ENCODE results near the gene PLEKHH1. TPM values are rescaled to one million over a fixed set of nuclear protein-coding genes. Genes with fewer than 3 reads are reported as not detected.

PLEKHH1 gene
- total RNA-seq: 0.33 and 0.77 TPM in 2 replicates
- polyA plus RNA-seq: 0.10 and 0.71 TPM in 2 replicates
- 0.21 TPM in 2 replicates for polyA plus RNA-seq (2012)
- 0.16 and 4.9 TPM in 2 replicates for polyA minus RNA-seq (ENCODE audit: low replicate concordance)

DNA sequence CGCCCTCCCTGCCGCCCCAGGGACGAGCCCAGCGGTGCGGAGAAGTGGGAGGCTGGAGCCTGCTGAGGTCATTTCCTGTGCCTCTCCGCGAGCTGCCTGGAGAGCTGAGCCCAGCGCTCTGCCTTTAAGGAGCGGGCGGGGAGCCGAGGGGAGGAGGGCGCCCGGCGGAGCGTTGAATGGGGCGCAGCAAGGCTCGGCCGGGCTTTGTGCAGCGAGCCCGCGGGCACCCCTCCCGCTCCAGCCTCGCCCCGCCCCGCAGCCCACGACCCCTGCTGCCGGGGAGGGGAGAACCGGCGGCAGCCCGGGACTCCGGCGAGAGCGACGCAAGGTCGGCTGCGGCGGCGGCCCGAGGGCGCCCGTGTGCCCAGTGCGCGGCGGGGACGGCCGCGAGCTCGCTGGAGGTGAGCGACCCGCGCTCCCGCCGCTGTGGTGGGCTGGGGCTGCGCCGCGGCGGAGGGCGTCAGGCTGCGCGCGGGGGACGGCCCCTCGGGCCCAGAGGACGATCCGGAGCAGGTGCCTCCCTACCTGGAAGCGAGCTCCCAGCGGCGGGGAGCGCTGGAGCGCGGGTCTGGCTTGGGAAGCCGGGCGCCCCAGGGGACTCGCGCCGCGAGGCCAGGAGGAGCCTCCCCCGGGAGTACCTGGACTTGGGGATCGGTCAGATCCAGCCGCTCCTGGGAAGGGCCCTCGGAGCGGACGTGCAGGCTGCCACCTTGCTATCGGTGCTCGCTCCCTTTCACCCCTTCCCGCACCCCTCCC lies at the start of gene PLEKHH1:
Gene PLEKHH1 (plus strand): TSS at position 293 of the 756 bp plus-strand sequence. CDS start 8,578 bp downstream, outside the sequence.
- H3K27me3 ChIP-seq (ENCODE audit: control insufficient read depth, insufficient read depth, low read length): peaks cover 6% of the 10 kb centered on the region
- H3K9ac ChIP-seq (ENCODE audit: insufficient read depth, low read length): peak within 1 kb of the TSS; percentile 32
- peak within 1 kb of the TSS; percentile 48 to 62 (median 60) for H3K4me3 ChIP-seq (replicated peaks in 1 of 4; ENCODE audit: control extremely low read depth in 1 of 4, insufficient read depth in 1 of 4, low read depth in 3 of 4, low read length in 4 of 4)
- TF ChIP-seq EZH2 (IDR thresholded peaks at IDR 0.05; ENCODE audit: low read length, missing control alignments): no peak
- TF ChIP-seq, protein P1, sequence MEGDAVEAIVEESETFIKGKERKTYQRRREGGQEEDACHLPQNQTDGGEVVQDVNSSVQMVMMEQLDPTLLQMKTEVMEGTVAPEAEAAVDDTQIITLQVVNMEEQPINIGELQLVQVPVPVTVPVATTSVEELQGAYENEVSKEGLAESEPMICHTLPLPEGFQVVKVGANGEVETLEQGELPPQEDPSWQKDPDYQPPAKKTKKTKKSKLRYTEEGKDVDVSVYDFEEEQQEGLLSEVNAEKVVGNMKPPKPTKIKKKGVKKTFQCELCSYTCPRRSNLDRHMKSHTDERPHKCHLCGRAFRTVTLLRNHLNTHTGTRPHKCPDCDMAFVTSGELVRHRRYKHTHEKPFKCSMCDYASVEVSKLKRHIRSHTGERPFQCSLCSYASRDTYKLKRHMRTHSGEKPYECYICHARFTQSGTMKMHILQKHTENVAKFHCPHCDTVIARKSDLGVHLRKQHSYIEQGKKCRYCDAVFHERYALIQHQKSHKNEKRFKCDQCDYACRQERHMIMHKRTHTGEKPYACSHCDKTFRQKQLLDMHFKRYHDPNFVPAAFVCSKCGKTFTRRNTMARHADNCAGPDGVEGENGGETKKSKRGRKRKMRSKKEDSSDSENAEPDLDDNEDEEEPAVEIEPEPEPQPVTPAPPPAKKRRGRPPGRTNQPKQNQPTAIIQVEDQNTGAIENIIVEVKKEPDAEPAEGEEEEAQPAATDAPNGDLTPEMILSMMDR (conservative IDR thresholded peaks at IDR 0.05 in 1 of 2, IDR thresholded peaks at IDR 0.05 in 1 of 2; ENCODE audit: low read depth in 1 of 2, low read length in 2 of 2): no peak
- DNase-seq (ENCODE audit: low read depth in 2 of 2): peak; percentile 51 to 78
- H3K9me3 ChIP-seq (ENCODE audit: control insufficient read depth, insufficient read depth, low read depth, low read length): no peaks in the 10 kb centered on the region
- H4K20me1 ChIP-seq (ENCODE audit: control insufficient read depth, extremely low read depth, insufficient read depth, low read length): no peaks in the 10 kb centered on the region
- no peaks in the 10 kb centered on the region for H3K79me2 ChIP-seq (ENCODE audit: control insufficient read depth, insufficient read depth, low read length)
- H3K36me3 ChIP-seq (ENCODE audit: control insufficient read depth, insufficient read depth, low read length): no peaks in the 10 kb centered on the region
- no peaks in the 10 kb centered on the region for H3K4me1 ChIP-seq (ENCODE audit: control insufficient read depth, extremely low read depth, insufficient read depth, low read length)
- H2AFZ ChIP-seq (ENCODE audit: low read length): peak within 1 kb of the TSS; percentile 74
- peak within 1 kb of the TSS; percentile 92 for H3K4me2 ChIP-seq (ENCODE audit: extremely low read depth, insufficient read depth, low read length)
- H3K27ac ChIP-seq (ENCODE audit: insufficient read depth, low read length): no peak within 1 kb of the TSS

DNA sequence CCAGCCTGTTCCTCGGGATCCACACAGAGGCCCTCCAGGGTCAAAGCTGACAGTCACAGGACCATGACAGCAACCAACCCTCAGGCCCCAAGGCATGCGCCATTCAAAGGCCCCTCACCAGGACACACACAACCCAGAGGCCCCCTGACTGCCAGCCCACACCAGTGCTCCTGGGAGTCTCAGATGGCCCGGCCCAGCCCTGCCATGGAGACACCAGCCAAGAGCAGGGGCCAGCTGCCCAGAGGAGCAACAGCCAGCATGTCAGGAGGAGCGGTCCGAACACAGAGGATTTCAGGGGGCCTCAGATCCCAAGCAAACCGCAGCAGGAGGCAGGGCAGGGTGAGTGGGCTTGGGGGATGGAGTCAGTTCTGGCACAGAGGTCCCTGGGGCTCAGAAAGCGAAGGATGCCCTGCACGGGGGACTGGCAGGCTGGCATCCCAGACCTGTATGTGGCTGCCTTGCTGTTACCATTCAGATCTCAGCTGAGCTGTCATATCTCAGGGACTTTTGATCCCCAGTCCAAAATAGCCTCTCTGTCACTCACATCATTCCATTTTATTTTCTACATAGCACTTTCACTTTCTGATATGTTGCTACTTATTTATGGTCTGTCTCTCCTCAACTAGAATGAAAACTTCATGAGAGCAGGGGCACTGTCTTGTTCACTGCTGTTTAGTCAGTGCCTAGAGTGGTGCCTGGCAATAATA lies 49.4 kb upstream of the PLEKHH1 start:
- H4K20me1 ChIP-seq (ENCODE audit: control insufficient read depth, extremely low read depth, insufficient read depth, low read length): no peaks in the 10 kb centered on the region
- no peak for DNase-seq (ENCODE audit: low read depth in 2 of 2)
- no peak overlapping the region for H3K9ac ChIP-seq (ENCODE audit: insufficient read depth, low read length)
- H3K27ac ChIP-seq (ENCODE audit: insufficient read depth, low read length): no peak overlapping the region
- no peak overlapping the region for H3K4me3 ChIP-seq (replicated peaks in 1 of 4; ENCODE audit: control extremely low read depth in 1 of 4, insufficient read depth in 1 of 4, low read depth in 3 of 4, low read length in 4 of 4)
- H3K4me1 ChIP-seq (ENCODE audit: control insufficient read depth, extremely low read depth, insufficient read depth, low read length): no peaks in the 10 kb centered on the region
- H3K79me2 ChIP-seq (ENCODE audit: control insufficient read depth, insufficient read depth, low read length): no peaks in the 10 kb centered on the region
- no peaks in the 10 kb centered on the region for H3K36me3 ChIP-seq (ENCODE audit: control insufficient read depth, insufficient read depth, low read length)
- no peak overlapping the region for H2AFZ ChIP-seq (ENCODE audit: low read length)
- H3K27me3 ChIP-seq (ENCODE audit: control insufficient read depth, insufficient read depth, low read length): no peaks in the 10 kb centered on the region
- no peak overlapping the region for H3K4me2 ChIP-seq (ENCODE audit: extremely low read depth, insufficient read depth, low read length)
- no peaks in the 10 kb centered on the region for H3K9me3 ChIP-seq (ENCODE audit: control insufficient read depth, insufficient read depth, low read depth, low read length)
- TF ChIP-seq, protein P1 (conservative IDR thresholded peaks at IDR 0.05 in 1 of 2, IDR thresholded peaks at IDR 0.05 in 1 of 2; ENCODE audit: low read depth in 1 of 2, low read length in 2 of 2): no peak
- TF ChIP-seq EZH2 (IDR thresholded peaks at IDR 0.05; ENCODE audit: low read length, missing control alignments): no peak

DNA sequence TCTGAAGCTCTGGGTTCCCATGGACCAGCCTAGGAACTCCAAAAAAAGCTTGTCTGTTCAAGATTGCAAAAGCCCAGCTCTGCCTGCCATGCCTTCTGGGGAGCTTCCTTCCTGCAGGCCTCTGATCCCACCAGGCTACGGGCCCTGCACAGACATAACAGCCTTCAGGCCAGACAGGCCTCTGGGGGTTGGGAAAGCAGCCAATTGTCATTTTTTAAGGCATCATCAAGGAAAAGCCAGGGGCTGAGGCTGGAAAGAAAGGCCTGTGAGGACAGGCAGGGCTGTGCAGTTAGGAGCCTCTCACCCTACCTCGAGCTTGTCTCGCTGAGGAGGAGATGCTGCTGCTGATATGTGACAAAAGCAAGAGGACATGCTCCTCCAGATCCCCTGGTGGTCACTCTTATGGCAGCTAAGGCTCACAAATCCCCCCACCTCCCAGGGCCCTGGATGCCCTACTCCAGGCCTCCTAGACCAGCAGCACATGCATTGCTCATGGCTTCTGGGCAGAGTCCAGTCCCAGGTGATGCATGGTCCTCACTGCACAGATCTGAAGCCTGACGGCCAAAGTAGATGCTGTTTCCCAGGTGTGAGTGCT lies 47.5 kb upstream of the PLEKHH1 start:
- Histone ChIP-seq H3K4me3 (replicated peaks in 1 of 4; ENCODE audit: control extremely low read depth in 1 of 4, insufficient read depth in 1 of 4, low read depth in 3 of 4, low read length in 4 of 4) (no peak overlapping the region), H3K36me3 (ENCODE audit: control insufficient read depth, insufficient read depth, low read length) (no peaks in the 10 kb centered on the region), H3K27ac (ENCODE audit: insufficient read depth, low read length) (no peak overlapping the region), H3K9me3 (ENCODE audit: control insufficient read depth, insufficient read depth, low read depth, low read length) (no peaks in the 10 kb centered on the region), H3K4me1 (ENCODE audit: control insufficient read depth, extremely low read depth, insufficient read depth, low read length) (no peaks in the 10 kb centered on the region), H3K27me3 (ENCODE audit: control insufficient read depth, insufficient read depth, low read length) (no peaks in the 10 kb centered on the region), H3K4me2 (ENCODE audit: extremely low read depth, insufficient read depth, low read length) (no peak overlapping the region), H3K9ac (ENCODE audit: insufficient read depth, low read length) (no peak overlapping the region), H3K79me2 (ENCODE audit: control insufficient read depth, insufficient read depth, low read length) (no peaks in the 10 kb centered on the region), H4K20me1 (ENCODE audit: control insufficient read depth, extremely low read depth, insufficient read depth, low read length) (no peaks in the 10 kb centered on the region), H2AFZ (ENCODE audit: low read length) (no peak overlapping the region)
- peak in 1 of 2 donors; percentile 11 for DNase-seq (ENCODE audit: low read depth in 2 of 2)
- TF ChIP-seq, protein P1 (conservative IDR thresholded peaks at IDR 0.05 in 1 of 2, IDR thresholded peaks at IDR 0.05 in 1 of 2; ENCODE audit: low read depth in 1 of 2, low read length in 2 of 2): no peak
- TF ChIP-seq EZH2 (IDR thresholded peaks at IDR 0.05; ENCODE audit: low read length, missing control alignments): no peak
